ENCODE data around the gene FBXO9.

GRCh38 chr6:53044572-53044971 is 20.6 kb upstream of the FBXO9 start:
- TF ChIP-seq CTCF (IDR thresholded peaks at IDR 0.05; ENCODE audit: insufficient read depth, low read depth, low read length), result no peak
- no peak for TF ChIP-seq EZH2 (IDR thresholded peaks at IDR 0.05; ENCODE audit: insufficient read depth, low read length)
